NCI-H69 (cell line): ENCODE data around the gene SEMA6B.
A peak's percentile ranks its signal among the peaks of the same experiment; 100 is the strongest.

Source experiments
- DNase-seq: peaks from one replicate; lab custom pipeline; 2025; lab: John Stamatoyannopoulos, UW

SEMA6B gene

GRCh38 chr19:4525563-4526002 lies 33.9 kb downstream of the SEMA6B start:
- DNase-seq = no peak

- DNase-seq = peak; percentile 79
These were observed 34.5 kb downstream of the SEMA6B start for GRCh38 chr19:4524808-4525562.

DNA sequence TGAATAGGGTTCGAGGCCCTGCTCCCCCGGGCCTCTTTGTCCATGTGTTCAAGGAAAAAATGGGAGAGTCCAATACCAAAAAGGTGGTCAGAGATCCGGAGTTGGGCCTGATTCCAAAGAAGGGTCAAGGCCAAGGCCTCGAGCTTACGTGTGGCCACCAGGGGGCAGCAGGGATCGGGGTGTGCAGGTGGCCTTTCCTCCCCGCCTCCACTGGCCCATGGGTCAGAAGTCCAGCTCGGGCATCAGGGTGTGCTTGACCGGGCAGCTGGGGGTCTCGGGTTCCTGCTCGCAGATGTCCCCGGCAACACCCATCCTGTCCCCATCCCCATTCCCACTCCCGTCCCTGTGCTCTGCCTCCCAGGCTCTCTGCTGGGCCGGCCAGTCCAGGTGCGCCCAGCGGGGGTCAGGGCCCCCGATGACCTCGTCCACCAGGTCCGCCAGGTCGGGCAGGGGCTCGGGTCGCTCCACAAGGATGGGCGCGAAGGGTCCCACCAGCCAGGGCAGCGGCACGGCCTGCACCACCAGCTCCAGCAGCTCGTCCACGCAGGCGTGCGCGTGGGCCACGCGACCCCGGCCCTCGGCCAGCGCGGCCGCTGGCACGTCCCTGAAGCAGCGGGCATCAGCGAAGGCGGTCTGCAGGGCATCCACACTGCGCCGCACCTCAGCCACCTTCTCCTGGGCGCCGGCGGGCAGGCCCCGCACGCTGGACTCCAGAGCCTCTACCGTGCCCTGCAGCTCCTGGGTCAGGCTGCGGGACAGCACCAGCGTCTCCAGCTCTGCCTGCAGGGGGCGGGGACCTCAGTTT lies 36.0 kb downstream of the SEMA6B start:
- peak; percentile 40 for DNase-seq

- no peak for DNase-seq
These were observed 37.0 kb downstream of the SEMA6B start for GRCh38 chr19:4522291-4523002.

GRCh38 chr19:4521888-4522242 lies 37.6 kb downstream of the SEMA6B start:
- DNase-seq = no peak

GRCh38 chr19:4521170-4521887 lies 38.2 kb downstream of the SEMA6B start:
- DNase-seq = no peak

DNA sequence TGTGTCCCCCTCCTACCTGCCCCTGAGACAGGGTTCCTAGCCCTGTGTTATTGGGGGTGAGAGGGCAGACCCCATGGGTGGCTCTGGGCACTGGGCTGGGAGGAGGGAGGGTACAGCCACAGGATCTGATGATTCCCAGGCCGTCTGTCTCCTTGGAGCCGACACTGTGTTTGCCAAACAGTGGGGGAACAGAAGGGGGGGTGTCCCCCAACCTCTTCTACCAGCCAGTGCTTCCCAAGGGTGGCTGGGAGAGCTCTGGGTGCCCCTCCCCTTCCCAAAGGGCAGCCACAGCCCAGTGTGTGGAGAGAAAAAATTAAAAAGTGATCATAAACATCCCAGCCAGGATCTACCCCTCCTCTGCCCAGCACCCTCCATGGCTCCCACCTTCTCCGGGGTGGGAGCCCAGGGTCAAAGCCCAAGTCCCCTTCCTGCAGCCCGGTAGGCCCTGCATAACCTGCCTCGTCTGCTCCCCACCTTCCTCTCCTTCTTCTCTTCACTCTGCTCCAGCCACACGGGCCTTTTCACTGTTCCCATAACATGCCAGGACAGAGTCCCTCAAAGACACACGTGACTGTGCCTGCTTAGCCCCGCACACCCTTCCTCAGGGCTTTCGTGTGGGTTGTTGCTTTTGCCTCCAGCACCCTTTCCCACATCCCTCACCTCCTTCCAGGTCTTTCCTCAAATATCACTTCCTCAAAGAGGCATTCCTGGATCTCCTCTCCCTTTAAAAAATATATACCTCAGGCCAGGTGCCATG lies 39.8 kb downstream of the SEMA6B start:
- DNase-seq = peak; percentile 47

GRCh38 chr19:4519172-4519496 lies 40.4 kb downstream of the SEMA6B start:
- no peak for DNase-seq

GRCh38 chr19:4518345-4519171 lies 40.9 kb downstream of the SEMA6B start, which contains the start of gene PLIN4:
Gene PLIN4 (minus strand): TSS chr19:4518486. CDS start chr19:4518272, 214 bp downstream.
- DNase-seq = no peak

- DNase-seq = no peak
These were observed 41.9 kb downstream of the SEMA6B start for GRCh38 chr19:4517451-4518057.

DNA sequence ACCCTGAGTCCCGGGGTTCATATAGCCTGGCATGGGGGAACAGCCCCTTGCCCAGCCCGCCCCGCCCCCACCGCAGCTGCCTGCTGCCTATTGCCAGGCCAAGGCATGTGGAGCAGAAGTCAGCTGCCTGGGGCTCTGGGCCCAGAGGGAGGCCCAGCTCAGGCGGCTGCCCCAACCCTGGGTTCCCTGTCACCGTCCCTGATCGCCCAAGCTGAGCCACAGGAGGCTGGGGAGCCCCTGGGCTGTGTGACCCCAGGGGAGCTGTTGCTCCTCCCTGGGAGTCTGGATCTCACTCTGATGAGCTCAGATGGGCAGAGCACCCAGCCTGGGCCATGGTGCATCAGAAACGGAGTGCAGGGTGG lies 42.6 kb downstream of the SEMA6B start:
- DNase-seq = no peak

- no peak for DNase-seq
These were observed 43.1 kb downstream of the SEMA6B start for GRCh38 chr19:4516199-4516938.

GRCh38 chr19:4515732-4516131 lies 43.8 kb downstream of the SEMA6B start:
- no peak for DNase-seq

DNA sequence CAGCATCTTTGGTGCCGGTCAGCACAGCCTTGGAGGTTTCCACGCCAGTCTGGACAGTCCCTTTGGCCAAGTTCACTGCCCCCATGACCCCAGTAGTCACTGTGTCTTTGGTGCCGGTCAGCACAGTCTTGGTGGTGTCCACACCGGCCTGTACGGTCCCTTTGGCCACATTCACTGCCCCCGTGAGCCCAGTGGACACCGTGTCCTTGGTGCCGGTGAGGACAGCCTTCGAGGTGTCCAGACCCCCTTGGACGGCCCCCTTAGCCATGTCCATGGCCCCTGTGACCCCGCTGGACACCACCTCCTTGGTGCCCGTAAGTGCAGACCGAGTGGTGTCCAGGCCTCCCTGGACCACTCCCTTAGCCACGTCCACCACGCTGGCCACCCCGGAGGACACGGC lies 46.2 kb downstream of the SEMA6B start:
- DNase-seq = no peak

GRCh38 chr19:4512070-4512469 lies 47.4 kb downstream of the SEMA6B start:
- no peak for DNase-seq

DNA sequence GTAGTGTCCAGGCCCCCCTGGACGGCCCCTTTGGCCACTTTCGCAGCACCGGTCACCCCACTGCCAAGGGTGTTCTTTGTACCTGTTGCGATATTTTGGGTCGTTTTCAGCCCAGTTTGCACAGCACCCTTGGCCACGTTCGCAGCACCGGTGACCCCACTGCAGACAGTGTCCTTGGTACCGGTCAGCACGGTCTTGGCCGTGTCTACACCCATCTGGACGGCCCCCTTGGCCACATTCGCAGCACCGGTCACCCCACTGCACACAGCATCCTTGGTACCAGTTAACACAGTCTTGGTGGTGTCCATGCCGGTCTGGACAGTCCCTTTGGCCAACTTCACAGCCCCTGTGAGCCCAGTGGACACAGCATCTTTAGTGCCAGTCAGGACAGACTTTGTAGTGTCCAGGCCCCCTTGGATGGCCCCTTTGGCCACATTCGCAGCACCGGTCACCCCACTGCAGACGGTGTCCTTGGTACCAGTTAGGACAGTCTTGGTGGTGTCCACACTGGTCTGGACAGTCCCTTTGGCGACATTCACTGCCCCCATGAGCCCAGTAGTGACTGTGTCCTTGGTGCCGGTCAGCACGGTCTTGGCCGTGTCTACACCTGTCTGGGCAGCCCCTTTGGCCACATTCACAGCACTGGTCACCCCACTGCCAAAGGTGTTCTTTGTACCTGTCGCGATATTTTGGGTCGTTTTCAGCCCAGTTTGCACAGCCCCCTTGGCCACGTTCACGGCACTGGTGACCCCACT lies 48.0 kb downstream of the SEMA6B start:
- DNase-seq = no peak

GRCh38 chr19:4510435-4511255 lies 48.8 kb downstream of the SEMA6B start:
- no peak for DNase-seq

- DNase-seq = peak; percentile 85
These were observed 50.8 kb downstream of the SEMA6B start for GRCh38 chr19:4508698-4509097.
